Jurkat, Clone E6-1 (cell line): Measurements from ENCODE around the gene DTD2. TPM values are rescaled to one million over a fixed set of nuclear protein-coding genes. Genes with fewer than 3 reads are reported as not detected.
"Not testable (repeated sequence)": the region's sequence is repeated elsewhere in the genome, so short reads cannot be mapped to it uniquely, and the experiment has no call there.

Source experiments
- DNase-seq: peaks from one replicate; pipeline ENCODE4 v3.0.0-alpha.2; 2011; ENCODE audit warnings: low read depth, low spot score
- H3K4me3 ChIP-seq: 2 replicates; pipeline ENCODE4 v1.5.1; 2011; ENCODE audit warnings: mild to moderate bottlenecking, low read length, control low read depth, moderate library complexity
- polyA plus RNA-seq: library from polyadenylated mRNA; unstranded; fragments of >200 nt; gene quantifications from one replicate; pipeline ENCODE4 v1.2.1, GENCODE V29; 2012; ENCODE audit warnings: missing spikeins; ENCODE audit not compliant: insufficient read length, insufficient read depth

DTD2 gene
- 12.0 TPM for polyA plus RNA-seq

GRCh38 chr14:31456841-31457664 lies at the start of gene DTD2:
Gene DTD2, minus strand, starts transcription at chr14:31457506. Its CDS starts 113 bp downstream, at chr14:31457393.
- peak; percentile 88 for DNase-seq

GRCh38 chr14:31505411-31505810 lies 48.1 kb upstream of the DTD2 start:
- H3K4me3 ChIP-seq: no peak overlapping the region
- DNase-seq: no peak

More at GRCh38 chr14:31456841-31457664, at the start of gene DTD2:
- H3K4me3 ChIP-seq: peak within 1 kb of the TSS; percentile 88

GRCh38 chr14:31501870-31502269 lies 44.6 kb upstream of the DTD2 start:
- H3K4me3 ChIP-seq: no peak overlapping the region
- DNase-seq: no peak

- H3K4me3 ChIP-seq: no peak overlapping the region
- DNase-seq: no peak
Measured at GRCh38 chr14:31492759-31493498, 35.6 kb upstream of the DTD2 start.

GRCh38 chr14:31489691-31490090 lies 32.4 kb upstream of the DTD2 start:
- H3K4me3 ChIP-seq: no peak overlapping the region
- no peak for DNase-seq

- DNase-seq: no peak
- H3K4me3 ChIP-seq: no peak within 1 kb of the TSS
Measured at GRCh38 chr14:31487886-31488285, 30.6 kb upstream of the DTD2 start, which contains the start of gene GPR33. Gene GPR33, minus strand, starts transcription at chr14:31488039. Its CDS starts 4,074 bp downstream, at chr14:31483965.

GRCh38 chr14:31486764-31487163 lies 29.5 kb upstream of the DTD2 start:
- DNase-seq: no peak
- no peak overlapping the region for H3K4me3 ChIP-seq

GRCh38 chr14:31484754-31485153 lies 27.4 kb upstream of the DTD2 start:
- H3K4me3 ChIP-seq: no peak overlapping the region
- DNase-seq: no peak

GRCh38 chr14:31480156-31480555 lies 22.9 kb upstream of the DTD2 start:
- no peak overlapping the region for H3K4me3 ChIP-seq
- DNase-seq: no peak

GRCh38 chr14:31479027-31479426 lies 21.7 kb upstream of the DTD2 start:
- H3K4me3 ChIP-seq: no peak overlapping the region
- DNase-seq: no peak

- no peak for DNase-seq
- no peak overlapping the region for H3K4me3 ChIP-seq
Measured at GRCh38 chr14:31477248-31477647, 19.9 kb upstream of the DTD2 start.

- no peak for DNase-seq
- no peak overlapping the region for H3K4me3 ChIP-seq
Measured at GRCh38 chr14:31476131-31476866, 19.0 kb upstream of the DTD2 start.

- DNase-seq: no peak
- H3K4me3 ChIP-seq: no peak overlapping the region
Measured at GRCh38 chr14:31466554-31466953, 9.2 kb upstream of the DTD2 start.

- H3K4me3 ChIP-seq: no peak overlapping the region
- no peak for DNase-seq
Measured at GRCh38 chr14:31465111-31465510, 7.8 kb upstream of the DTD2 start.

GRCh38 chr14:31462450-31462849 lies 5.1 kb upstream of the DTD2 start:
- DNase-seq, H3K4me3 ChIP-seq: not testable (repeated sequence)

GRCh38 chr14:31461545-31461944 lies 4.2 kb upstream of the DTD2 start:
- H3K4me3 ChIP-seq: no peak overlapping the region
- no peak for DNase-seq

- DNase-seq: no peak
- H3K4me3 ChIP-seq: peak overlapping the region; percentile 88
Measured at GRCh38 chr14:31457665-31458659, 656 bp upstream of the DTD2 start.

- no peak overlapping the region for H3K4me3 ChIP-seq
- DNase-seq: peak; percentile 39
Measured at GRCh38 chr14:31449971-31450610, 7.2 kb downstream of the DTD2 start.
